Measurements from ENCODE around the gene KPTN.

DNA sequence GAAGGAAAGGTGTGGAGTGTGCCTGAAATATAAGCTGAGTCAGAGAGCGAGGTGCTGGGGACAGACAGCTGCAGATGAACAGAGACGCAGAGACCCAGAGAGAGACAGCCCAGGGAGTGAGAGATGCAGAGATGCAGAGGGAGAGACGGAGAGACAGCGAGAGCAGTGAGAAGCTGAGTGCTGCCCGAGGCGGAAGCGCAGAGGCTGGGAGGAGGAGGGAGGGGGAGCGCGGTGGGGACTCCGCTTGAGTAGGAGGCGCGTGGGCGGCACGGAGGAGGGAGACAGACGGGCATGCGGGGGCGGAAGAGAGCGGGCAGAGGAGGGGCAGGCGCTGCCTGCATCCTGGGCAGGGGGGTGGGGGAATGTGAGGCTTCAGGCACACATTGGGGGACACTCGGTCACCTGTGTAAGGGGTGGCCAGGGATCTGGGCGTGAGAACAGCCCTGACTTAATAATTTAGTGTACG lies 38.0 kb downstream of the KPTN start:
- TF ChIP-seq, protein P1, sequence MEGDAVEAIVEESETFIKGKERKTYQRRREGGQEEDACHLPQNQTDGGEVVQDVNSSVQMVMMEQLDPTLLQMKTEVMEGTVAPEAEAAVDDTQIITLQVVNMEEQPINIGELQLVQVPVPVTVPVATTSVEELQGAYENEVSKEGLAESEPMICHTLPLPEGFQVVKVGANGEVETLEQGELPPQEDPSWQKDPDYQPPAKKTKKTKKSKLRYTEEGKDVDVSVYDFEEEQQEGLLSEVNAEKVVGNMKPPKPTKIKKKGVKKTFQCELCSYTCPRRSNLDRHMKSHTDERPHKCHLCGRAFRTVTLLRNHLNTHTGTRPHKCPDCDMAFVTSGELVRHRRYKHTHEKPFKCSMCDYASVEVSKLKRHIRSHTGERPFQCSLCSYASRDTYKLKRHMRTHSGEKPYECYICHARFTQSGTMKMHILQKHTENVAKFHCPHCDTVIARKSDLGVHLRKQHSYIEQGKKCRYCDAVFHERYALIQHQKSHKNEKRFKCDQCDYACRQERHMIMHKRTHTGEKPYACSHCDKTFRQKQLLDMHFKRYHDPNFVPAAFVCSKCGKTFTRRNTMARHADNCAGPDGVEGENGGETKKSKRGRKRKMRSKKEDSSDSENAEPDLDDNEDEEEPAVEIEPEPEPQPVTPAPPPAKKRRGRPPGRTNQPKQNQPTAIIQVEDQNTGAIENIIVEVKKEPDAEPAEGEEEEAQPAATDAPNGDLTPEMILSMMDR (IDR thresholded peaks at IDR 0.05; ENCODE audit: insufficient read depth, low read depth, low read length), result no peak
- TF ChIP-seq EZH2 (IDR thresholded peaks at IDR 0.05; ENCODE audit: insufficient read depth, low read length), result no peak

Data from astrocyte (in vitro differentiated cells and primary cell).